ENCODE measurements around the gene TRIP13. TPM values are rescaled to one million over a fixed set of nuclear protein-coding genes. Genes with fewer than 3 reads are reported as not detected.
"Not testable (repeated sequence)": the region's sequence is repeated elsewhere in the genome, so short reads cannot be mapped to it uniquely, and the experiment has no call there.

The TRIP13 gene
- total RNA-seq, 1 experiment from 2014 or later = 21.4 TPM

GRCh38 chr5:939368-939767 is 46.7 kb downstream of the TRIP13 start:
- no peak for DNase-seq (ENCODE audit: unreplicated experiment)
- H3K4me1 Mint-ChIP-seq (ENCODE audit: insufficient read depth, unreplicated experiment) = no peaks in the 10 kb centered on the region
- H3K27ac Mint-ChIP-seq (ENCODE audit: low read depth, unreplicated experiment) = no peak overlapping the region
- ChIA-PET CTCF (interaction anchor here (0.6 kb wide), 1 partner anchor 704 kb away, joined by 3 read pairs; no protein-coding TSS in a partner anchor), POLR2A (no interaction called here)
- no peak for TF ChIP-seq CTCF (IDR thresholded peaks at IDR 0.05; ENCODE audit: unreplicated experiment)
- no peaks in the 10 kb centered on the region for H3K9me3 Mint-ChIP-seq (ENCODE audit: unreplicated experiment)
- H3K4me3 Mint-ChIP-seq (ENCODE audit: unreplicated experiment) = no peak overlapping the region
- peaks cover 76% of the 10 kb centered on the region for H3K27me3 Mint-ChIP-seq (ENCODE audit: insufficient read depth, unreplicated experiment)
- intact Hi-C loops (cut with micrococcal nuclease) = no loop called here
- H3K36me3 Mint-ChIP-seq (ENCODE audit: insufficient read depth, unreplicated experiment) = no peaks in the 10 kb centered on the region
- BruUV-seq (replicated peaks) = no TSS peak

- H3K9me3 Mint-ChIP-seq (ENCODE audit: unreplicated experiment); H3K4me1 Mint-ChIP-seq (ENCODE audit: insufficient read depth, unreplicated experiment); H3K27ac Mint-ChIP-seq (ENCODE audit: low read depth, unreplicated experiment); DNase-seq (ENCODE audit: unreplicated experiment); H3K4me3 Mint-ChIP-seq (ENCODE audit: unreplicated experiment); H3K36me3 Mint-ChIP-seq (ENCODE audit: insufficient read depth, unreplicated experiment); intact Hi-C loops (cut with micrococcal nuclease); POLR2A ChIA-PET; BruUV-seq (replicated peaks): not testable (repeated sequence)
- CTCF ChIA-PET = interaction anchor here (0.7 kb wide), 1 partner anchor 628 kb away, joined by 4 read pairs; no protein-coding TSS in a partner anchor
- H3K27me3 Mint-ChIP-seq (ENCODE audit: insufficient read depth, unreplicated experiment) = peaks cover 89% of the 10 kb centered on the region
Measured at GRCh38 chr5:940741-941140, 48.1 kb downstream of the TRIP13 start.

GRCh38 chr5:943201-943917 is 50.7 kb downstream of the TRIP13 start:
- POLR2A ChIA-PET = no interaction called here
- intact Hi-C loops (cut with micrococcal nuclease) = no loop called here
- no TSS peak for BruUV-seq (replicated peaks)
- no peaks in the 10 kb centered on the region for H3K36me3 Mint-ChIP-seq (ENCODE audit: insufficient read depth, unreplicated experiment)
- no peak overlapping the region for H3K27ac Mint-ChIP-seq (ENCODE audit: low read depth, unreplicated experiment)
- no peak for DNase-seq (ENCODE audit: unreplicated experiment)
- H3K4me1 Mint-ChIP-seq (ENCODE audit: insufficient read depth, unreplicated experiment) = no peaks in the 10 kb centered on the region
- no peak for TF ChIP-seq CTCF (IDR thresholded peaks at IDR 0.05; ENCODE audit: unreplicated experiment)
- CTCF ChIA-PET = no interaction called here
- H3K27me3 Mint-ChIP-seq (ENCODE audit: insufficient read depth, unreplicated experiment) = peaks cover 76% of the 10 kb centered on the region
- no peak overlapping the region for H3K4me3 Mint-ChIP-seq (ENCODE audit: unreplicated experiment)
- H3K9me3 Mint-ChIP-seq (ENCODE audit: unreplicated experiment) = no peaks in the 10 kb centered on the region

DNA sequence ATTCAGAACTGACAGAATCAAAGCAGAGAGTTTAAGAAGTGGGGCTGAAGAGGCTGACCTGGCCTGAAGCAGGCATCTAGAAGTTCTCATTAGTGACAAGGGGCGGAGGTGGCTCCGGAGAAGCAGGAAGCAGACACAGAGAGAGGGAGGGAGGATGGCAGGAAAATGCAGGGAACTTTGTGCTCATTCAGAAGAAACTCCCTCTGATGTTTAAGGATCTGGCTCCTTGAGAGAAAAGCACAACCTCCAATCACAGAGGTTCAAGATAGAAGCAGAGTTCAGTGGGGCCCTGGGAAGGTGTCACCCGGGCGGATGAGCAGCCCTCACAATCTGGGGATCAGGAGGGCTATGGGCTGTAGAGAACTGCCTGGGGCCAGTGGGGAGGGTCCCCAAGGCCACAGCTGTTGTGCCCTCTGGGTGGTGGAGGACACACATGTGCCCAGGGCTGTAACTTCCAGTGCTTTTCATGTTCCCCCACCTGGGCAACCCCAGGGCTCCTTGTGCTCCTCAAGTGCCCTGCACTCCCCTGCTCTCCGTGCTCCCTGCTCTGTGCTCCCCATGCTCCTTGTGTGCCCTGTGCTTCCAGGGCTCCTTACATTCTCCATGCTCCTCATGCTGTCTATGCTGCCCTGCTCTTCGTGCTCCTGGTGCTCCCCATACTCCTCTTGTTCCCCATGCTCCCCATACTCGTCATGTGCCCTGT is 51.4 kb downstream of the TRIP13 start:
- no peak for DNase-seq (ENCODE audit: unreplicated experiment)
- no peaks in the 10 kb centered on the region for H3K4me1 Mint-ChIP-seq (ENCODE audit: insufficient read depth, unreplicated experiment)
- no peaks in the 10 kb centered on the region for H3K9me3 Mint-ChIP-seq (ENCODE audit: unreplicated experiment)
- H3K27ac Mint-ChIP-seq (ENCODE audit: low read depth, unreplicated experiment) = no peak overlapping the region
- intact Hi-C loops (cut with micrococcal nuclease) = no loop called here
- CTCF ChIA-PET = no interaction called here
- H3K4me3 Mint-ChIP-seq (ENCODE audit: unreplicated experiment) = no peak overlapping the region
- TF ChIP-seq CTCF (IDR thresholded peaks at IDR 0.05; ENCODE audit: unreplicated experiment) = no peak
- no TSS peak for BruUV-seq (replicated peaks)
- POLR2A ChIA-PET = no interaction called here
- H3K27me3 Mint-ChIP-seq (ENCODE audit: insufficient read depth, unreplicated experiment) = peaks cover 69% of the 10 kb centered on the region
- no peaks in the 10 kb centered on the region for H3K36me3 Mint-ChIP-seq (ENCODE audit: insufficient read depth, unreplicated experiment)

Data from MCF 10A (cell line).